ENCODE measurements around the gene GMCL1. TPM values are rescaled to one million over a fixed set of nuclear protein-coding genes. Genes with fewer than 3 reads are reported as not detected.

Gene GMCL1
- total RNA-seq, 2 donors from 2014 or later: 13.5 to 24.1 TPM

DNA sequence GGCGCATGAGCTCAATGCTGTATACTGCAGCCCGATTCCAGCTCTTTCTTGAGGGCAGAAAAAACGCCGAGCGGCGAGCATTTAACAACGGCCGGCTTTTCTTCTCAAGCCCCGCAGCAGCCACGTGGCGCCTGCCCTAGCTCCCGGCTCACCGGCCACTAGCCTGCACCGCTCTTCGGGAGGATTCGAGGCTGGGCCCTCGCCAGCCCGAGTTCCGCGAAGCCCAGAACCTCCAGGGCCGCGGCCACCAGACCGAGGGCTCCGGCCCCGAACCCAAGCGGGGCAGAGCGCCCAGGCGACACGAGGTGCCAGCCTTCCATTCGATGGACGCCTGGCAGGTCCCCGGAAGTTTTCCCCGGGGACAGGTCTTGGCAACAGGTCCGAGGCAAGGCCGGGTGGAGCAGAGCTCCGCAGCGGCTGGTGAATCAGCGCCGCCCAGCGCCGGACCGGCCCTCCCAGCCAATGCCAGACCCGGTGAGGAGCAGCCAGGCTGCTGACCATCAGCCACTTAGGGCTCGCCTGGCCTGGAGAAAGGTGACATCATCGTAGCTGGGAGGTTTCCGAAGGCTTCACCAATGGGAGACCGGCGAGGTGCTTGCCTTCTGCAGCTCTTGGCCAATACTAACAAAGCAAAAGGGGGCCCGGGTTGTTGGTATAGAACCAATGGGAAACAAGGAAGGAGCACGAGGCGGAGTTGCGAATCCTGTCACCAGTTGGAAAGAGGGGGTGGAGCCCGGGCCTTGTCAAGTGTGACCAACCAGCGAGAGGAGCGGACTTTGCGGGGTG lies 84.9 kb downstream of the GMCL1 start:
- peaks cover 26 to 41% of the 10 kb centered on the region in 2 donors for H3K4me1 ChIP-seq (ENCODE audit: control insufficient read depth in 1 of 2, low read depth in 2 of 2)
- H3K9me3 ChIP-seq: no peaks in the 10 kb centered on the region
- H3K27ac ChIP-seq: peak overlapping the region; percentile 82 to 87
- DNase-seq (ENCODE audit: low spot score) (peak; percentile 100), ATAC-seq (ENCODE audit: insufficient number of reproducible peaks, low FRiP score, low read depth) (peak; percentile 96)
- TF ChIP-seq, protein P1, sequence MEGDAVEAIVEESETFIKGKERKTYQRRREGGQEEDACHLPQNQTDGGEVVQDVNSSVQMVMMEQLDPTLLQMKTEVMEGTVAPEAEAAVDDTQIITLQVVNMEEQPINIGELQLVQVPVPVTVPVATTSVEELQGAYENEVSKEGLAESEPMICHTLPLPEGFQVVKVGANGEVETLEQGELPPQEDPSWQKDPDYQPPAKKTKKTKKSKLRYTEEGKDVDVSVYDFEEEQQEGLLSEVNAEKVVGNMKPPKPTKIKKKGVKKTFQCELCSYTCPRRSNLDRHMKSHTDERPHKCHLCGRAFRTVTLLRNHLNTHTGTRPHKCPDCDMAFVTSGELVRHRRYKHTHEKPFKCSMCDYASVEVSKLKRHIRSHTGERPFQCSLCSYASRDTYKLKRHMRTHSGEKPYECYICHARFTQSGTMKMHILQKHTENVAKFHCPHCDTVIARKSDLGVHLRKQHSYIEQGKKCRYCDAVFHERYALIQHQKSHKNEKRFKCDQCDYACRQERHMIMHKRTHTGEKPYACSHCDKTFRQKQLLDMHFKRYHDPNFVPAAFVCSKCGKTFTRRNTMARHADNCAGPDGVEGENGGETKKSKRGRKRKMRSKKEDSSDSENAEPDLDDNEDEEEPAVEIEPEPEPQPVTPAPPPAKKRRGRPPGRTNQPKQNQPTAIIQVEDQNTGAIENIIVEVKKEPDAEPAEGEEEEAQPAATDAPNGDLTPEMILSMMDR (IDR thresholded peaks at IDR 0.05): no peak
- no peaks in the 10 kb centered on the region for H3K27me3 ChIP-seq (replicated peaks; ENCODE audit: insufficient read depth)
- H3K36me3 ChIP-seq: peaks cover 4% of the 10 kb centered on the region
- H3K4me3 ChIP-seq: peak overlapping the region; percentile 98

DNA sequence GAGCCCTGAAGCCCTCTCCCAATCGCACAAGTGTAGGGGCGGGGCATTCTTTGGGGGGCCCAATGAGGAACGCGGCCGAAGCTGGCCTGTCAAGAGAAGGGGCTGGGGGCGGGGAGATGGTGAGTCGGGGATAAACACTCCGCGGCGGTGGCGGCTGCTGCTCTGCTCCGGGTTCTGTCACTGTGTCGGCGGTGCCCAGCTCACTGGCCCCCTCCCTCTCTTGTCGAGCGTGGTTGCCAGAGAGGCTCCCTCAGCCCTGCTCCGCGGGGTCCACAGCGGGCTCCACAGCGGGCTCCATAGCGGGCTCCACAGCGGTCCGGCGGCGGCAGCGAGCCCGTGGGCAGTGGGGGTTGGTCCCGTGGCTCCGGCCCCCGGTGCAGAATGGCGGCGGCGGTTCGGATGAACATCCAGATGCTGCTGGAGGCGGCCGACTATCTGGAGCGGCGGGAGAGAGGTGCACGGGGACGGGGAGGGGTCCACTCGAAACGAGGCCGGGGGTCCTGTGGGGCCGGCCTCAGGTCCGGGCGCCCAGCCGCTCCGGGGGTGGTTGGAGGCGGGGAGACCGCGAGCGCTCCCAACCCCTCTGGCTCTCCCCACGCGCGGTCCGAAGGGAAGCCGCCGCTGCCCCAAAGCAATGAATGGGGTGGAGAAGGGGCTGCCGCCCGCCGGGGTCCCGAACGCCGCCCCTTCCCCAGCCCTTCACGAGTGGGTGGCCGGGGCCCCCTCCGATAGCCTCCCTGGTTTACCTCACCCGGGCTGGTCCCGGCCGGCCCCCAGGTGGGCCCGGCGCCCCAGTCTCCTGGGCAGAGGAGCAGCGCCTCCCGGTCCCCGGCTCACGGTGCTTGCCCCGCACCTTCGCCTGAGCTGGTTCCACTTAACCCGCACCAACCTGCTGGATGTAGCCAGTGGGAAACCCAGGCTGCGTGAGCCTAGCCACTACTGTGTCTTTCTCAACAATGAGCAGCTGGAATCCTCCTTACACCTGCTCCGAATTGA lies 85.8 kb downstream of the GMCL1 start, which contains the start of gene MXD1:
Gene MXD1 (plus strand): TSS at position 160 of the 996 bp plus-strand sequence. CDS start 222 bp downstream, at position 382.
- Histone ChIP-seq H3K4me1 (ENCODE audit: control insufficient read depth in 1 of 2, low read depth in 2 of 2) (peaks cover 26 to 41% of the 10 kb centered on the region in 2 donors), H3K27me3 (replicated peaks; ENCODE audit: insufficient read depth) (no peaks in the 10 kb centered on the region), H3K27ac (peak within 1 kb of the TSS; percentile 93 to 94), H3K9me3 (no peaks in the 10 kb centered on the region), H3K4me3 (peak within 1 kb of the TSS; percentile 98), H3K36me3 (peaks cover 13% of the 10 kb centered on the region)
- DNase-seq (ENCODE audit: low spot score) (no peak), ATAC-seq (ENCODE audit: insufficient number of reproducible peaks, low FRiP score, low read depth) (no peak)
- TF ChIP-seq, protein P1 (IDR thresholded peaks at IDR 0.05): no peak

DNA sequence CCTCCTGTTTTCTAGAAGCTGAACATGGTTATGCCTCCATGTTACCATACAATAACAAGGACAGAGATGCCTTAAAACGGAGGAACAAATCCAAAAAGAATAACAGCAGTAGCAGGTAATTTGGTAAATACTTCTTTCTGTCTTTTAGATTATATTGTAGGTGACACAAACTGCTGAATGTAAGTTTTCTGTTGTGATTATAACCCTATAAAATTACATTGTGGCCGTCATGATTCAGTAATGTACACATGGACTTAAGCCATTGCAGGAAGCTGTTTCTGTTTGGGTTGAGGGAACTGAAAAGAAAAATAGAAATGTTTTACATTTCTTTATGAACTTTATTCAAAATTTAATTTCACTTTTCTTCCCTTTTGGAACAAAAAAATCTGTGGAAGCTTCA lies 86.6 kb downstream of the GMCL1 start:
- TF ChIP-seq, protein P1 (IDR thresholded peaks at IDR 0.05): no peak
- DNase-seq (ENCODE audit: low spot score) (no peak), ATAC-seq (ENCODE audit: insufficient number of reproducible peaks, low FRiP score, low read depth) (no peak)
- Histone ChIP-seq H3K9me3 (no peaks in the 10 kb centered on the region), H3K27ac (peak overlapping the region in 1 of 2 donors; percentile 93), H3K4me1 (ENCODE audit: control insufficient read depth in 1 of 2, low read depth in 2 of 2) (peaks cover 26 to 41% of the 10 kb centered on the region in 2 donors), H3K27me3 (replicated peaks; ENCODE audit: insufficient read depth) (no peaks in the 10 kb centered on the region), H3K36me3 (peaks cover 15% of the 10 kb centered on the region), H3K4me3 (peak overlapping the region; percentile 98)

DNA sequence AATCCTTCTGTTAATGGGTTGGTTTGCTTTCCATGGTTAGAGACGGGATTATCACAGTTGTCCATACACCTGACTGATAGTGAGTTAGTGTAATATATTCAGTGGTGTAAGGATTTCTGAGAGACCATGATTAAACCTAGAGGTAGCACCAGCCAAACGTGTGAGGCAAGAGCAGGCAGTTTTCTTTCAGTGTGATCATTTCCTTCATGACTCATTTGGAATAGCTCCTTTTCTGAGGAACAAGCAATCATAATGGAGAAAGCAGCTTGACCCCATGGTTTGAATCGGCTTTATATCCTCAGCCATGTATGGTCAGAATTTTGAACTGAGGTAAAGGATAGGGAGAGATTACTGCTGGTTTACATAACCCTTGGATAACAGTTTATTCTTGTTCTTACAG lies 88.4 kb downstream of the GMCL1 start:
- peaks cover 26 to 41% of the 10 kb centered on the region in 2 donors for H3K4me1 ChIP-seq (ENCODE audit: control insufficient read depth in 1 of 2, low read depth in 2 of 2)
- H3K36me3 ChIP-seq: peaks cover 19% of the 10 kb centered on the region
- TF ChIP-seq, protein P1 (IDR thresholded peaks at IDR 0.05): no peak
- peak overlapping the region; percentile 41 for H3K4me3 ChIP-seq
- H3K9me3 ChIP-seq: no peaks in the 10 kb centered on the region
- DNase-seq (ENCODE audit: low spot score): no peak
- ATAC-seq (ENCODE audit: insufficient number of reproducible peaks, low FRiP score, low read depth): peak; percentile 58
- H3K27ac ChIP-seq: peak overlapping the region; percentile 60 to 93
- no peaks in the 10 kb centered on the region for H3K27me3 ChIP-seq (replicated peaks; ENCODE audit: insufficient read depth)
